Body of pancreas (tissue), 4 donors: ENCODE results near the gene IL17C.

ENCODE experiments used
- POLR2A ChIP-seq, 3 donors: fragments of 450-650 bp; IDR thresholded peaks; one replicate each; pipeline ENCODE4 v1.6.1; 2016; ENCODE audit warnings: antibody characterized with exemption in 3 of 3, mild to moderate bottlenecking in 2 of 3
- TF ChIP-seq, protein P1 (sequence below), 7 experiments: fragments of 450-650 bp in 4 of 7; fragments of 200-600 bp in 3 of 7; sonication (generic) in 3 of 7; IDR thresholded peaks; one replicate each; pipeline ENCODE4 v1.5.1; 2016 to 2019; ENCODE audit warnings: antibody characterized with exemption in 7 of 7

DNA sequence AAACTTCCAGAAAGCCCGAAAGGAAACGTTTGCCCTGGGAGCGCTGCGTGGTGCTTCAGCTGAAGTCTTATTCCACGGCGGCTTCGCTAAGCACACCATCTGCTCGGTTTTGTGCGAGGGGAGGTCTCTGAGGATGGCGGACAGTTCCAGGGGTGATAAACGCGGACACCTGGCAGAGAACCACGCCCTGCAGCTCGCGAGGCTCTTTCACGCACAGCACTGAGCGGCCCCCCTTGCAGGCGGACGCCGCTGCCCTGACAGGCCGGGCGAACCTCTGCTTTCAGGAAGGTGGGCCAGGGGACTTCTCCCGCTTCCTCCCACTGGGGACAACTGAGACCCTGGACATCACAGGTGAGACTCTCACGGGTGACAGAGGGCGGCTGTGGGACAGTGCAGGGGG lies 20.8 kb downstream of the IL17C start:
- no peak for TF ChIP-seq POLR2A (IDR thresholded peaks at IDR 0.05)
- TF ChIP-seq, protein P1, sequence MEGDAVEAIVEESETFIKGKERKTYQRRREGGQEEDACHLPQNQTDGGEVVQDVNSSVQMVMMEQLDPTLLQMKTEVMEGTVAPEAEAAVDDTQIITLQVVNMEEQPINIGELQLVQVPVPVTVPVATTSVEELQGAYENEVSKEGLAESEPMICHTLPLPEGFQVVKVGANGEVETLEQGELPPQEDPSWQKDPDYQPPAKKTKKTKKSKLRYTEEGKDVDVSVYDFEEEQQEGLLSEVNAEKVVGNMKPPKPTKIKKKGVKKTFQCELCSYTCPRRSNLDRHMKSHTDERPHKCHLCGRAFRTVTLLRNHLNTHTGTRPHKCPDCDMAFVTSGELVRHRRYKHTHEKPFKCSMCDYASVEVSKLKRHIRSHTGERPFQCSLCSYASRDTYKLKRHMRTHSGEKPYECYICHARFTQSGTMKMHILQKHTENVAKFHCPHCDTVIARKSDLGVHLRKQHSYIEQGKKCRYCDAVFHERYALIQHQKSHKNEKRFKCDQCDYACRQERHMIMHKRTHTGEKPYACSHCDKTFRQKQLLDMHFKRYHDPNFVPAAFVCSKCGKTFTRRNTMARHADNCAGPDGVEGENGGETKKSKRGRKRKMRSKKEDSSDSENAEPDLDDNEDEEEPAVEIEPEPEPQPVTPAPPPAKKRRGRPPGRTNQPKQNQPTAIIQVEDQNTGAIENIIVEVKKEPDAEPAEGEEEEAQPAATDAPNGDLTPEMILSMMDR (IDR thresholded peaks at IDR 0.05): no peak
